GM19025 (cell line): ENCODE data around the gene ROR1.

Source experiments
- ATAC-seq: cut with Tn5 transposase; IDR thresholded peaks from one replicate; pipeline ENCODE4 v1.9.1; 2021; ENCODE audit warnings: mild to moderate bottlenecking, low read depth, moderate library complexity; ENCODE audit not compliant: unreplicated experiment

Gene ROR1

GRCh38 chr1:63922848-63923247 is 149.0 kb downstream of the ROR1 start:
- no peak for ATAC-seq

GRCh38 chr1:63923302-63923701 is 149.5 kb downstream of the ROR1 start:
- ATAC-seq, result no peak

- ATAC-seq, result no peak
These were observed 150.8 kb downstream of the ROR1 start for GRCh38 chr1:63924600-63924999.

GRCh38 chr1:63928186-63929105 is 154.6 kb downstream of the ROR1 start:
- no peak for ATAC-seq

- ATAC-seq, result no peak
These were observed 155.3 kb downstream of the ROR1 start for GRCh38 chr1:63929106-63929478.

- ATAC-seq, result no peak
These were observed 157.7 kb downstream of the ROR1 start for GRCh38 chr1:63931468-63931867.

GRCh38 chr1:63934697-63935096 is 160.9 kb downstream of the ROR1 start:
- ATAC-seq, result no peak

- peak; percentile 42 for ATAC-seq
These were observed 161.3 kb downstream of the ROR1 start for GRCh38 chr1:63935143-63935542.

- peak; percentile 64 for ATAC-seq
These were observed 161.7 kb downstream of the ROR1 start for GRCh38 chr1:63935553-63935952.

GRCh38 chr1:63936276-63936675 is 162.5 kb downstream of the ROR1 start:
- no peak for ATAC-seq

- no peak for ATAC-seq
These were observed 163.0 kb downstream of the ROR1 start for GRCh38 chr1:63936801-63937200.

GRCh38 chr1:63937461-63938022 is 163.7 kb downstream of the ROR1 start:
- ATAC-seq, result no peak

GRCh38 chr1:63940440-63940839 is 166.6 kb downstream of the ROR1 start:
- ATAC-seq, result no peak

- no peak for ATAC-seq
These were observed 169.6 kb downstream of the ROR1 start for GRCh38 chr1:63943393-63943792.

GRCh38 chr1:63945943-63946342 is 172.1 kb downstream of the ROR1 start:
- ATAC-seq, result no peak

- no peak for ATAC-seq
These were observed 173.2 kb downstream of the ROR1 start for GRCh38 chr1:63946866-63947491.

GRCh38 chr1:63947904-63948303 is 174.1 kb downstream of the ROR1 start:
- ATAC-seq, result no peak

GRCh38 chr1:63950023-63950422 is 176.2 kb downstream of the ROR1 start:
- no peak for ATAC-seq

- no peak for ATAC-seq
These were observed 177.5 kb downstream of the ROR1 start for GRCh38 chr1:63951059-63951946.

- no peak for ATAC-seq
These were observed 180.4 kb downstream of the ROR1 start for GRCh38 chr1:63954187-63954586.
